Activated CD8-positive, alpha-beta T cell treated with anti-CD3 and anti-CD28 coated beads, Interleukin-2, amount 10 ng/mL, durations not matched to agents 7 days and 5 days (primary cell): Measurements from ENCODE around the gene TJAP1. TPM values are rescaled to one million over a fixed set of nuclear protein-coding genes. Genes with fewer than 3 reads are reported as not detected.

Experiments
- ATAC-seq: fragments of 150-1000 bp; cut with Tn5 transposase; one replicate; pipeline ENCODE4 v1.10.0; 2021; ENCODE audit warnings: moderate library complexity
- CTCF ChIA-PET: fragments of 350-600 bp; sonication (Branson Sonifier 250); formaldehyde crosslinking; loops from one replicate; lab custom pipeline; 2021; ENCODE audit warnings: antibody characterized with exemption; lab: Charles Lee
- POLR2A ChIA-PET: fragments of 350-600 bp; sonication (Branson Sonifier 250); formaldehyde crosslinking; loops from one replicate; lab custom pipeline; 2021; ENCODE audit warnings: antibody characterized with exemption; lab: Charles Lee
- DNase-seq: peaks from one replicate; pipeline ENCODE4 v3.0.0-alpha.2; 2020
- H3K27ac Mint-ChIP-seq: one replicate; pipeline ENCODE4 v1.8.0; 2021; ENCODE audit warnings: mild to moderate bottlenecking, mixed read lengths
- H3K27me3 Mint-ChIP-seq: one replicate; pipeline ENCODE4 v1.8.0; 2021; ENCODE audit warnings: low read depth, mixed read lengths
- H3K36me3 Mint-ChIP-seq: one replicate; pipeline ENCODE4 v1.8.0; 2021; ENCODE audit warnings: low read depth, mixed read lengths
- H3K4me1 Mint-ChIP-seq: one replicate; pipeline ENCODE4 v1.8.0; 2021; ENCODE audit warnings: low read depth, mixed read lengths
- H3K4me3 Mint-ChIP-seq: one replicate; pipeline ENCODE4 v1.8.0; 2021; ENCODE audit warnings: mild to moderate bottlenecking, mixed read lengths
- H3K9me3 Mint-ChIP-seq: one replicate; pipeline ENCODE4 v1.8.0; 2022; ENCODE audit warnings: mixed read lengths; ENCODE audit not compliant: insufficient read depth
- total RNA-seq, 2 experiments: library from RNA; stranded (reverse); gene quantifications; one replicate each; pipeline ENCODE4 v1.2.3, GENCODE V29; 2021

Gene TJAP1
- total RNA-seq, 2 experiments from 2014 or later = 34.7 to 35.5 TPM

DNA sequence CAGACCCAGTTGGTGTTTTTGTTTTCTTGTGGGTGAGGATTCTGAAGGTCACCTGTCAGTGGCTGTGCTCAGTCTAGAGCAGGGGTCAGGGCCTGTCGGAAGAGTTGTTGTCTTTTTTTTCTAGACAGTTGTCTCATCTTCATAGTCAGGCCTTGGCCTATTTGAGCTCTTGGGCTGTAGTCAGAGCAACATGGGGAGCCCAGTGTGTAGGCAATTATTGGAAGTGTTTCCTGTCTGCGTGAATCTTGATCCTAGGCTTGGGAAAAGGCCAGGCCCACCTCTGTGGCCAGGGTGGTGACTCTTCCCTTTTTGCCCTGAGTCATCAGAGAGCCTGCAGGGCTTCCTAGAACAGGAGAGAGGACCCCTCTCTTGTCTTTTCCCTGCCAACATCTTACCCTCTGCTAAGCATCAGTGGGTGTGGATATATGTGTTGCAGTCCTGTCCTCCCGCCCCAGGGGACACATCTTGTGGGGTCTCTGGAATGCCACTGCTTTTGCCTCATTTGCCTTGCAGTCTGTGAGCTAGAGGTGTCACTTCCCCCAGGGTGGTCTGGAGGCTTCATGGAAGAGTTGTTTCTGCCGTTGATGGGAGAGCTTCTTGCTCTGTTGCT is 11.4 kb downstream of the TJAP1 start:
- DNase-seq = no peak
- Mint-ChIP-seq H3K27ac (peak overlapping the region; percentile 25), H3K4me1 (peaks cover 2% of the 10 kb centered on the region), H3K9me3 (no peaks in the 10 kb centered on the region), H3K27me3 (no peaks in the 10 kb centered on the region), H3K4me3 (no peak overlapping the region), H3K36me3 (no peaks in the 10 kb centered on the region)
- CTCF ChIA-PET = interaction anchor here (2.5 kb wide), 1 partner anchor 17 kb away, joined by 17 read pairs; no protein-coding TSS in a partner anchor
- POLR2A ChIA-PET = no interaction called here
- ATAC-seq = no peak

DNA sequence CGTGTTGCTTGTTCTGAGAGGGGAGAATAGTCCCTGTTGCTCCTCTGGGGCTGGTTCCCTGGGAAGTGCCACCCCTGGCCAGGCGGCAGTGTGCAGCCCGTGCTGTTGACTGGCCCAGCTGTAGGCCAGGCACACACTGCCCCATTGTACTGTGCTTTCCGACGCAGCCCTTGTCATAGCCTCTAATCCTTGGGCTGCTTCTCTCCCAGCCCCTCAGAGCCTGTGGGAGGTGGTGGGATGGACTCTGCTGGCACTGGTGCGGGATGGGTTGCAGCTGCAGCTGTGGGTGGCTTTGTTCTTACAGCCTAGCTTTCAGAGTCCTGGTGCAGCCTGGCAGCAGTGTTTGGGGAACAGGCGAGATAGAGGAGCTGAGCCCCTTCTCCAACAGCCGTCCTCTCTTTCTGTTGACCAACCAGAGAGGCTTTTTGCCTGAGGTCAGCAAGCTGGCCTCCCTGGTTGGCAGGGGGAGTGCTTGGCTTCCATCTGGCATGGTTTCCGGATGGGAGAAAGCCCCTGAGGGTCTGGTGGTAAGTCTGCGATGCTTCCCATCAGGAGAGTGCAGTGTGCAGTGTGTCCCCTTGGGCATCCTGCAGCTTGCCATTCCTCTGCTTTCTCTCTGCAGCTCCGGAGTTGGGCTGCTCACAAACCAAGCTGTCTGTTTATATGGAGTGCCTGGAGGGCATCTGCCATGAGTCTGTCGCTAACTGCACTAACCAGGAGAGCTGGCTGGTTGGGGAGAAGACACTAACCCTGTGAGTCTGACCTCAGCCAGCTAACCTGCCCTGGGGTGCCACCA is 12.1 kb downstream of the TJAP1 start:
- Mint-ChIP-seq H3K4me1 (peaks cover 8% of the 10 kb centered on the region), H3K36me3 (no peaks in the 10 kb centered on the region), H3K4me3 (no peak overlapping the region), H3K9me3 (no peaks in the 10 kb centered on the region), H3K27ac (no peak overlapping the region), H3K27me3 (no peaks in the 10 kb centered on the region)
- POLR2A ChIA-PET = no interaction called here
- ATAC-seq (no peak), DNase-seq (no peak)
- CTCF ChIA-PET = interaction anchor here (2.5 kb wide), 1 partner anchor 16 kb away, joined by 17 read pairs; no protein-coding TSS in a partner anchor

DNA sequence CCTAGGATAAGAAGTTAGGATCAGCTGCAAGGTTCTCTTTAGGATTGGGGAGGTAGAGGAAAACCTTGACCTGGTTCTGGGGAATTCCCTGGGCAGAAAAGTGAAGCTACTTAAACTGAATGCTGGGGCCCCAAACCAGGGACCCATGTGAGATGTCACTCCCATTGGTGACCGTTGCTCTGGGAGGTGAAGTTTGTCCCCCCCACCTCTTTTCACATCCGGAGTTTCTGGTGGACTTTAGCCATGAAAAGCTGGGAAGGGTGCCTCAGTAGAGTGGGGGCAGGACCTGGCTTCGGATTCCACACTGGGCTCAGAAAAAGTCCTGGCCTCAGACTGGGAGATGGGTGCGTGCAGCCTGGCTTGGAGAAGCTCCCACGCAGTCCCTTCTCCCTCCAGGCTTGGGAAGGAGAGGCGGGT is 13.2 kb downstream of the TJAP1 start:
- ChIA-PET POLR2A (interaction anchor here (1.3 kb wide), 1 partner anchor 11 kb away, joined by 3 read pairs; no protein-coding TSS in a partner anchor), CTCF (interaction anchor here (2.5 kb wide), 1 partner anchor 15 kb away, joined by 17 read pairs; no protein-coding TSS in a partner anchor)
- H3K36me3 Mint-ChIP-seq = no peaks in the 10 kb centered on the region
- ATAC-seq (no peak), DNase-seq (no peak)
- no peaks in the 10 kb centered on the region for H3K9me3 Mint-ChIP-seq
- H3K4me1 Mint-ChIP-seq = peaks cover 17% of the 10 kb centered on the region
- H3K27ac Mint-ChIP-seq = no peak overlapping the region
- no peak overlapping the region for H3K4me3 Mint-ChIP-seq
- H3K27me3 Mint-ChIP-seq = no peaks in the 10 kb centered on the region

DNA sequence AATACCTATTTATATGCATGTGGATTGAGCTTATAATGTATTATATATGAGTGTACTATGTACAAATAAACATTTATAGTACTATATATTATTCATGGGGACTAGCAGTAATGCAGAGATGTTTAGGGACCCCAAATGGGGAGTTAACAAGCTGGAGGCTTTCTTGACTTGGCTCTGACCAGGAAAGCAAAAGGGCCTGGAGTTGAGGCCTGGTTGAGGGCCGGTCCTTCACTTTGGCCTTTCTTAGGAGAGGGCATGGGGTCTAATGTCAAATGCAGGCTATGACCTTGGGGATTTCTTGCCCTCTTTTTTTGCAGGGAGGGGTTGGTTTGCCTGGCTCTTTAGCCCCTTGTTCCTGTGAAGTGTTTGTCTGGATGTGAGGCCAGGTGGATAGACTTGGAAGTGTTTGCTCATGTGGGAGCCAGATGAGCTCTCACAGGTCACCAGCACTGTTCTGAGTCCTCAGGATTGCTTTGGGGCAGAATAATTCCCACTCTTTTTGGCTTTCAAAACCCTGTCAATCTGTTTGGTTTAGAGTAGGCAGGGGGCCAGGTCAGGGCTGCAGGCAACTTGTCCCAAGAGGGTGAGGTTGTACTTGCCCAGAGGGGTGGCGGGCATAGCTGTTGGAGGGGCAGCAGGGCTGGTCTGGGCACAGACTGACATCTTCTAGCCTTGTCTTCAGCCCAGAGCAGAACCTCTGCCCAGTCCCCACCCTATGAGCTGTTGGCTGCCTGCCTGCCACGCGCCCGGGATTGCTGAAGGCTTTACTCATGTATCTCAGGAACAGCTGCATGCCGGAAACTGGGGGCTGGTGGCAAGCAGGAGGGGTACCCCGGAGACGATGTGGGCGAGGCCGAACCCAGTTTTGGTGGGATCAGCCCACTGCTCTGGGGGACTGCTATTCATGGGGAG is 14.6 kb downstream of the TJAP1 start:
- H3K4me3 Mint-ChIP-seq = no peak overlapping the region
- CTCF ChIA-PET = interaction anchor here (7.5 kb wide), 1 partner anchor 14 kb away, joined by 65 read pairs; no protein-coding TSS in a partner anchor
- no peaks in the 10 kb centered on the region for H3K27me3 Mint-ChIP-seq
- no peak overlapping the region for H3K27ac Mint-ChIP-seq
- POLR2A ChIA-PET = interaction anchor here (1.2 kb wide), 1 partner anchor 14 kb away, joined by 4 read pairs; the partner anchor contains the start of gene TJAP1
- peaks cover 20% of the 10 kb centered on the region for H3K4me1 Mint-ChIP-seq
- H3K36me3 Mint-ChIP-seq = no peaks in the 10 kb centered on the region
- ATAC-seq (no peak), DNase-seq (no peak)
- H3K9me3 Mint-ChIP-seq = no peaks in the 10 kb centered on the region

DNA sequence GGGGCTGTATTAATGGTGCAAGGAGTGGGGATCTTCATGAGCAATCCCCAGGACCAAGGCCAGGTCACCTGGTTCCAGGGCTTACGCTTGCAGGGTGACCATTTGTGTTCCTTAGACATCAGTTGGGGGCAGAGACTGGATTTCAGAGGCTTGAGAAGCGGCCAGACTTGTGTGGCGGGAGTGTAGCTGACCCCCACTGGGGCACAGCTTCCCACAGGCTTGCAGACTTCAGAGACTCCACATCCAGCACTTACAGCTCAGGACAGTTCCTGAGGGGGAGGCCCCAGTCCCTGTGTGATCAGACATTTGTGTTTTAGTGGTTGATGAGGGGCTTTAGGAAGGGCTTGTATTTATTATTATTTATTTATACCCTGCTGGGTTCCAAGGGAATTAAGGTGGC is 15.3 kb downstream of the TJAP1 start:
- H3K4me1 Mint-ChIP-seq = peaks cover 20% of the 10 kb centered on the region
- H3K4me3 Mint-ChIP-seq = no peak overlapping the region
- no peaks in the 10 kb centered on the region for H3K9me3 Mint-ChIP-seq
- POLR2A ChIA-PET = interaction anchor here (1.8 kb wide), 1 partner anchor 15 kb away, joined by 7 read pairs; the partner anchor contains the start of gene TJAP1
- ATAC-seq = no peak
- CTCF ChIA-PET = interaction anchor here (7.5 kb wide), 1 partner anchor 14 kb away, joined by 65 read pairs; no protein-coding TSS in a partner anchor
- no peak overlapping the region for H3K27ac Mint-ChIP-seq
- H3K27me3 Mint-ChIP-seq = no peaks in the 10 kb centered on the region
- no peaks in the 10 kb centered on the region for H3K36me3 Mint-ChIP-seq
- no peak for DNase-seq

DNA sequence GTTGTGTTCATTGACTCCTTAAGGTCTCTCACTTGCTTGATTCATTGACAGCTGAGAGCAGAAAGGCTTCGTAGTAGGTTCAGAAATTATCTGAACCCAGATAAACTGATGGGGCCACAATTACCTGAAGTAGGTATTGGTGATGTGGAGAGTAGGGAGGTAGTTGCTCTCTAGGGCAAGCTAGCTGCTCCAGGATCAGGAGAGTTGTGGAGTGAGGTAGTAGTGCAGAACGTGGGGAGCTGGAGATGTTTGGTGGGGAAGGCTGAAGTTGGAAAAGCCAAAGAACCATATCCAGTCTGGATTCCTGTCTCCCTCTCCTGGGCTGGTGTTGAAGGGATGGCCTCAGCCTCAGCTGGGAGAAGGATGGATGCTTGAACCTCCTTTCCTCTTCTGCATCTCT is 15.9 kb downstream of the TJAP1 start:
- Mint-ChIP-seq H3K9me3 (no peaks in the 10 kb centered on the region), H3K27me3 (no peaks in the 10 kb centered on the region), H3K36me3 (no peaks in the 10 kb centered on the region), H3K4me1 (peaks cover 20% of the 10 kb centered on the region), H3K27ac (peak overlapping the region; percentile 8), H3K4me3 (no peak overlapping the region)
- ATAC-seq = no peak
- CTCF ChIA-PET = interaction anchor here (7.5 kb wide), 1 partner anchor 13 kb away, joined by 65 read pairs; no protein-coding TSS in a partner anchor
- POLR2A ChIA-PET = interaction anchor here (0.5 to 1.8 kb wide), 3 partner anchors 16 to 200 kb away, joined by 3 to 7 read pairs (median 4); partner anchors contain the start of gene TJAP1
- DNase-seq = no peak

DNA sequence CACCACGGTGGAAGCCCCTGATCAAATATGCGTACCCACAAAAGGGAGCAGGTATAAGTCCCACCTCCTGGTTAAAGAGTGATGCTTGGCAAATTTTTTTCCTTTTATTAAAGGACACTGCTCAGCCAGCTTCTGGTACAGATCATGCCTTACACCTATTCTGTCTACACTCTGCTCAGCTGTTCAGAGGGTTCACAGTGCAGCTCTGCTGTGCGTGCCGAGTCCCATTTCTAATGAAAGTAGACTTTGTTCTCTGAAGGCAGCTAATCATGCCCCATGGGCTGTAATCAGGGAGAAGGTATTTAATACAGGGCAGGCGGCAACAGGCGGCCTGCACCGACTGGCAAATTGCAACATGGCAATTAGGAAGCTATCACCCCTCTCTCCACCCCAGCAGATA is 16.5 kb downstream of the TJAP1 start:
- peaks cover 20% of the 10 kb centered on the region for H3K4me1 Mint-ChIP-seq
- no peaks in the 10 kb centered on the region for H3K36me3 Mint-ChIP-seq
- ChIA-PET CTCF (interaction anchor here (7.5 kb wide), 1 partner anchor 13 kb away, joined by 65 read pairs; no protein-coding TSS in a partner anchor), POLR2A (interaction anchor here (0.6 to 1.8 kb wide), 3 partner anchors 16 to 56 kb away, joined by 3 to 7 read pairs (median 3); partner anchors contain the start of gene TJAP1)
- H3K27ac Mint-ChIP-seq = no peak overlapping the region
- DNase-seq (no peak), ATAC-seq (no peak)
- H3K4me3 Mint-ChIP-seq = no peak overlapping the region
- H3K9me3 Mint-ChIP-seq = no peaks in the 10 kb centered on the region
- no peaks in the 10 kb centered on the region for H3K27me3 Mint-ChIP-seq

DNA sequence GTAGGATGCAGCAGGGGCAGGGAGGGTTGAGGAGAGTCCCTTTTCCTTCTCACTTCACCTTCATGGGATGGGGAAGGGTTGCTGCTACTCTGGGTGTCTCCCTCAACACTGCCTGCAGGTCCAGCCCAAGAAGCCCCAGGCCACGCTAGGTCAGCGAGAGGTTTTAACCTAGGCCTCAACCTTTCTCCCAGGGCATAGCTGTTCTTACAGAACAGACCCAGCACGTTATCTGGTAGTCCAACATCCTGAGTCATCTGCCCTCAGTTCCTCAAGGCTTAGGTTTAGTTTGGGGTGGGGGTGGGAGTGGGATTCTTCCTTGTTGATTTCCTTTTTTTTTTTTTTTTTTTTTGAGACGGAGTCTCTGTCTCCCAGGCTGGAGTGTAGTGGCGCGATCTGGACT is 17.0 kb downstream of the TJAP1 start:
- no peaks in the 10 kb centered on the region for H3K9me3 Mint-ChIP-seq
- no peak for DNase-seq
- no peak overlapping the region for H3K27ac Mint-ChIP-seq
- no peak overlapping the region for H3K4me3 Mint-ChIP-seq
- H3K36me3 Mint-ChIP-seq = no peaks in the 10 kb centered on the region
- POLR2A ChIA-PET = interaction anchor here (1.4 to 1.8 kb wide), 2 partner anchors 17 to 28 kb away, joined by 3 to 7 read pairs; partner anchors contain the start of gene TJAP1
- no peaks in the 10 kb centered on the region for H3K27me3 Mint-ChIP-seq
- CTCF ChIA-PET = interaction anchor here (7.5 kb wide), 1 partner anchor 12 kb away, joined by 65 read pairs; no protein-coding TSS in a partner anchor
- ATAC-seq = no peak
- peaks cover 20% of the 10 kb centered on the region for H3K4me1 Mint-ChIP-seq

DNA sequence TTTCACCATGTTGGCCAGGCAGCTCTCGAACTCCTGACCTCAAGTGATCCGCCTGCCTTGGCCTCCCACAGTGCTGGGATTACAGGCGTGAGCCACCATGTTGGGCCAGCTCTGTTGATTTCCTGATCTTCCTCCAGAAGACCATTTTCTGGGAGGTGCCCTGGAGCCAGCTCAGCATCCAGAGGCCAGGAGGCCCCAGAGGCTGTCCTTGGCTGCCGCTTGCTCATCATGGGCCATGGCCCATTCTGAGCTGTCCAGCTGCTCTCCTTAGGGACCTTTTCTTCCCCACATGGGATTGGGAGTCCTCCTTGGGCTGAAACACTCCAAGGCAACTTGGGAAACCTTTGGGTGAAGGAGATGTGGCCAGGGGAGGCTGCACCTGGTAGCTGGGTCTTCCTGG is 17.4 kb downstream of the TJAP1 start:
- Mint-ChIP-seq H3K4me3 (no peak overlapping the region), H3K9me3 (no peaks in the 10 kb centered on the region), H3K4me1 (peaks cover 20% of the 10 kb centered on the region), H3K36me3 (no peaks in the 10 kb centered on the region), H3K27ac (peak overlapping the region; percentile 77), H3K27me3 (no peaks in the 10 kb centered on the region)
- ChIA-PET POLR2A (interaction anchor here (1.4 to 1.7 kb wide), 2 partner anchors 17 to 28 kb away, joined by 3 to 5 read pairs; partner anchors contain the start of gene TJAP1), CTCF (interaction anchor here (0.9 to 7.5 kb wide), 4 partner anchors 11 to 266 kb away, joined by 3 to 65 read pairs (median 4); partner anchors contain the start of gene DNPH1)
- DNase-seq (no peak), ATAC-seq (no peak)

DNA sequence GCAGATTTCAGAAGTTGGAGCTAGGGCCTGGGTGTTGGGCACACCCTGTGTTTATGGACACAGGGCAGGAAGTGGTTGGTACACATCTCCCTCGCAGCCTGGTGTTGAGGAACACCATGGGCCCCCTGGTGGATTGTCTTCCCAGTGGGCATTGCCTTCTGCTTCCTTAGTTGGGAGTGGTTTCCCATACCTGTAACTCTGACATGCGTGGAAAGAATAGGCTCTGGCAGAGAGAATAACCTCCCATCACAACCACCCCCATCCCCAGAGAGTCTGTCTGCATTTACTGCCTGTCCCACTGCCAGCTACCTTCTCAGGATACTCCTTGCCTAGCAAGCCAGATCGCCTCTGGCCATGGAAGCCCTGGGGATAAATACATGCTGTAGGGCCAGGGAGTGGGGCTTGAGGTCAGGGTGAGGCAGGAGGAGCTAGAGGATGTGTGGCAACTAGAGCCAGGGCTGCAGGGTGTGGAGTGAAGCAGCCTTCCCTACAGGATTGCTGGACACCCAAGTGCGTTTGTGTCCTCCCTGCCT is 18.1 kb downstream of the TJAP1 start:
- DNase-seq (no peak), ATAC-seq (peak; percentile 61)
- ChIA-PET CTCF (interaction anchor here (0.9 to 7.5 kb wide), 5 partner anchors 9 to 266 kb away, joined by 3 to 65 read pairs (median 3); partner anchors contain the start of gene DNPH1), POLR2A (interaction anchor here (1.2 to 1.7 kb wide), 3 partner anchors 15 to 27 kb away, joined by 3 to 5 read pairs (median 5); partner anchors contain the start of gene TJAP1)
- Mint-ChIP-seq H3K4me1 (peaks cover 20% of the 10 kb centered on the region), H3K27me3 (no peaks in the 10 kb centered on the region), H3K9me3 (no peaks in the 10 kb centered on the region), H3K36me3 (no peaks in the 10 kb centered on the region), H3K4me3 (no peak overlapping the region), H3K27ac (peak overlapping the region; percentile 77)
